ENCODE data around the gene ADRA1B. TPM values are rescaled to one million over a fixed set of nuclear protein-coding genes. Genes with fewer than 3 reads are reported as not detected.

ADRA1B gene
- total RNA-seq, 2 donors from 2014 or later = 3.4 to 3.5 TPM

DNA sequence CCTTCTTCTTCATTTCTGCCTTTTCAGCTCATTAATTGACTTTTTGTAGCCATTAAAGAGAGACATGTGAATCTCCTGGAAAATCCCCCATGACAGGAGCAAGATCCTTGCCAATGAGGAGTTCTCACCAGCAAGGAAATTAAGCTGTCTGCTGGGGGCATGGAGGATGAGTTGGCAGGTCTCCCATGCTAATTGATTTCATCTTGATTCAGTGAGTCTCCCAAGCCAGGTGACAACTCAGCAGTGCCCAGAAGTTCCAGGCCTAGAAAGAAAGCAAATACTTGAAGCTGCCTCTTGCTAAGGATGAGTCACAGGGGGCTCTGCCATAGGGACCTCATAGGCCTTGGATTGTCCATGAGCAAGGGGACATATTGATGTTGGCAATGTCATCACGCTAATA lies 30.0 kb upstream of the ADRA1B start:
- no peaks in the 10 kb centered on the region for H3K9me3 ChIP-seq
- TF ChIP-seq, protein P1, sequence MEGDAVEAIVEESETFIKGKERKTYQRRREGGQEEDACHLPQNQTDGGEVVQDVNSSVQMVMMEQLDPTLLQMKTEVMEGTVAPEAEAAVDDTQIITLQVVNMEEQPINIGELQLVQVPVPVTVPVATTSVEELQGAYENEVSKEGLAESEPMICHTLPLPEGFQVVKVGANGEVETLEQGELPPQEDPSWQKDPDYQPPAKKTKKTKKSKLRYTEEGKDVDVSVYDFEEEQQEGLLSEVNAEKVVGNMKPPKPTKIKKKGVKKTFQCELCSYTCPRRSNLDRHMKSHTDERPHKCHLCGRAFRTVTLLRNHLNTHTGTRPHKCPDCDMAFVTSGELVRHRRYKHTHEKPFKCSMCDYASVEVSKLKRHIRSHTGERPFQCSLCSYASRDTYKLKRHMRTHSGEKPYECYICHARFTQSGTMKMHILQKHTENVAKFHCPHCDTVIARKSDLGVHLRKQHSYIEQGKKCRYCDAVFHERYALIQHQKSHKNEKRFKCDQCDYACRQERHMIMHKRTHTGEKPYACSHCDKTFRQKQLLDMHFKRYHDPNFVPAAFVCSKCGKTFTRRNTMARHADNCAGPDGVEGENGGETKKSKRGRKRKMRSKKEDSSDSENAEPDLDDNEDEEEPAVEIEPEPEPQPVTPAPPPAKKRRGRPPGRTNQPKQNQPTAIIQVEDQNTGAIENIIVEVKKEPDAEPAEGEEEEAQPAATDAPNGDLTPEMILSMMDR (IDR thresholded peaks at IDR 0.05) = no peak
- no peak overlapping the region for H3K27ac ChIP-seq
- no peaks in the 10 kb centered on the region for H3K27me3 ChIP-seq
- H3K4me3 ChIP-seq = no peak overlapping the region
- DNase-seq (ENCODE audit: low spot score) = no peak
- H3K4me1 ChIP-seq = no peaks in the 10 kb centered on the region
- H3K36me3 ChIP-seq = no peaks in the 10 kb centered on the region

GRCh38 chr5:159887050-159887449 lies 29.2 kb upstream of the ADRA1B start:
- no peak for DNase-seq (ENCODE audit: low spot score)
- H3K4me3 ChIP-seq = no peak overlapping the region
- H3K27me3 ChIP-seq = no peaks in the 10 kb centered on the region
- H3K27ac ChIP-seq = no peak overlapping the region
- TF ChIP-seq, protein P1 (IDR thresholded peaks at IDR 0.05) = no peak
- H3K9me3 ChIP-seq = no peaks in the 10 kb centered on the region
- H3K4me1 ChIP-seq = no peaks in the 10 kb centered on the region
- H3K36me3 ChIP-seq = no peaks in the 10 kb centered on the region

GRCh38 chr5:159888860-159889259 lies 27.4 kb upstream of the ADRA1B start:
- Histone ChIP-seq H3K4me1 (no peaks in the 10 kb centered on the region), H3K27ac (no peak overlapping the region), H3K36me3 (no peaks in the 10 kb centered on the region), H3K9me3 (no peaks in the 10 kb centered on the region), H3K4me3 (no peak overlapping the region), H3K27me3 (no peaks in the 10 kb centered on the region)
- no peak for DNase-seq (ENCODE audit: low spot score)
- TF ChIP-seq, protein P1 (IDR thresholded peaks at IDR 0.05) = no peak

- Histone ChIP-seq H3K36me3 (no peaks in the 10 kb centered on the region), H3K27ac (no peak overlapping the region), H3K4me1 (no peaks in the 10 kb centered on the region), H3K4me3 (no peak overlapping the region), H3K9me3 (no peaks in the 10 kb centered on the region), H3K27me3 (no peaks in the 10 kb centered on the region)
- TF ChIP-seq, protein P1 (IDR thresholded peaks at IDR 0.05) = no peak
- no peak for DNase-seq (ENCODE audit: low spot score)
Measured at GRCh38 chr5:159890141-159890540, 26.1 kb upstream of the ADRA1B start.

DNA sequence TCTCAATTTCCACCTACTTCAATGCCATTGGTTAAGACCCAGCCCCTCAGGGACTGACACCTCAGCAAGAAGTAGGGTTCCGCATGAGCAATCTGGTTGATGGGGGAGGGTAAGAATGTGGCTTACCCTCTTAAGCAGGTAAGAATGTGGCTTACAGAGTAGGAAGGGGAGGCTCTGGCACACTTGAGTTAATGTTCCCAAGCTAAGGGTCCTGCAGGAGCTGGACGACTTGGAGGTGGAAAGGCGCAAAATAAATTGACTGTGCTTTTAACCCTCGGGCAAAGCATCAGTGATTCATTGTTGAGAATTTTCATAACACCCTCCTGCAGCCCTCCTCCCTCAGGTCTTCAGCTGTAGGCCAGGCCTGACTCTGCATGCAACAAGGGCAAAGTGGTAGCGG lies 24.9 kb upstream of the ADRA1B start:
- H3K4me3 ChIP-seq = no peak overlapping the region
- no peak overlapping the region for H3K27ac ChIP-seq
- H3K27me3 ChIP-seq = no peaks in the 10 kb centered on the region
- no peaks in the 10 kb centered on the region for H3K36me3 ChIP-seq
- TF ChIP-seq, protein P1 (IDR thresholded peaks at IDR 0.05) = no peak
- no peak for DNase-seq (ENCODE audit: low spot score)
- no peaks in the 10 kb centered on the region for H3K9me3 ChIP-seq
- no peaks in the 10 kb centered on the region for H3K4me1 ChIP-seq

DNA sequence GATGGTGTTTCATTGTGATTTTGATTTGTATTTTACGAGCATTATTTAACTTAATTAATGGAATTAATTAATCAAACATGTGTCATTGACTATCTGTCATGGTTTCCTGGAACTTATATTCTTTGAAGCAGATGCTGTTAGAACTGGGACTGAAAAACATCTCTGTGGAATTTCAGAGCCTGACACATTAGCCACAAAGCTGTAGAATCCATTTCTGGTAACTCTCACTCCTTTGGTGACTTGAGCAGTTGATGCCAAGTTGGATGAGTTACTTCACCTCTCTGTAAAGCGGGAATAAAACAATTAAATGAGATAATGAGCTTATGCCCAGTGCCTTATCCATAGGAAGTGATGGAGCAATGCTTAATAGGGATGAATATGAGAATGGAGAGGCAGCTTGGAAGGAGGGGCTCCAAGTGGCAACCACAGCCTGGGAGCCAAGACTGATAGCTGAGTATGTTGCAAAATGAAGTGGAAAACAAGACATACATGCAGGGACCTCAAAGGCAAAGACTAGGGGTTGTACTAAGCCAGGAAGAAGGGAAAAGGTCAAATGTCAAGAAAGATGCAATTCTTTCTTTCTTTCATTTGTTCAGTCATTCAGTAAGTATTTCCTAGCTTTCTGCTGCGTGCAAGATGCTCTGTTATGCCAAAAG lies 23.1 kb upstream of the ADRA1B start:
- H3K4me1 ChIP-seq = no peaks in the 10 kb centered on the region
- no peaks in the 10 kb centered on the region for H3K9me3 ChIP-seq
- H3K27ac ChIP-seq = no peak overlapping the region
- H3K36me3 ChIP-seq = no peaks in the 10 kb centered on the region
- no peaks in the 10 kb centered on the region for H3K27me3 ChIP-seq
- TF ChIP-seq, protein P1 (IDR thresholded peaks at IDR 0.05) = no peak
- no peak for DNase-seq (ENCODE audit: low spot score)
- H3K4me3 ChIP-seq = no peak overlapping the region
